SK-N-SH treated with all-trans-retinoic acid at 6 μM for 48 hours (cell line): ENCODE data around the gene LGR4.

Experiments
- BACH2 ChIP-seq: fragments of 250-450 bp; sonication (Bioruptor Pico); IDR thresholded peaks from 2 replicates; pipeline ENCODE4 v1.9.0; 2021; ENCODE audit warnings: mild to moderate bottlenecking, borderline replicate concordance
- CSRNP3 ChIP-seq: fragments of 250-450 bp; sonication (Bioruptor Pico); IDR thresholded peaks from 2 replicates; pipeline ENCODE4 v1.5.1; 2021; ENCODE audit warnings: mild to moderate bottlenecking, moderate library complexity
- GLIS3 ChIP-seq: fragments of 250-450 bp; sonication (Bioruptor Pico); IDR thresholded peaks from 2 replicates; pipeline ENCODE4 v1.5.0; 2020; ENCODE audit warnings: mild to moderate bottlenecking, moderate library complexity
- ISL1 ChIP-seq: fragments of 250-450 bp; sonication (Bioruptor Pico); IDR thresholded peaks from 2 replicates; pipeline ENCODE4 v2.1.2; 2022; ENCODE audit warnings: mild to moderate bottlenecking, moderate library complexity
- PATZ1 ChIP-seq: fragments of 250-450 bp; sonication (Bioruptor Pico); IDR thresholded peaks from 2 replicates; pipeline ENCODE4 v1.8.0; 2020; ENCODE audit warnings: mild to moderate bottlenecking, moderate library complexity, borderline replicate concordance
- POU6F1 ChIP-seq: fragments of 250-450 bp; sonication (Bioruptor Pico); IDR thresholded peaks from 2 replicates; pipeline ENCODE4 v1.8.0; 2021; ENCODE audit warnings: low read depth, mild to moderate bottlenecking, moderate library complexity, borderline replicate concordance
- RARB ChIP-seq: fragments of 250-450 bp; sonication (Bioruptor Pico); IDR thresholded peaks from 2 replicates; pipeline ENCODE4 v1.8.0; 2021; ENCODE audit warnings: mild to moderate bottlenecking, moderate library complexity
- SNAI2 ChIP-seq: fragments of 250-450 bp; sonication (Bioruptor Pico); IDR thresholded peaks from 2 replicates; pipeline ENCODE4 v1.5.0; 2020; ENCODE audit warnings: mild to moderate bottlenecking, moderate library complexity
- TSHZ2 ChIP-seq: fragments of 250-450 bp; sonication (Bioruptor Pico); IDR thresholded peaks from 2 replicates; pipeline ENCODE4 v1.5.0; 2020; ENCODE audit warnings: mild to moderate bottlenecking, moderate library complexity
- ZC3H10 ChIP-seq: fragments of 250-450 bp; sonication (Bioruptor Pico); IDR thresholded peaks from 2 replicates; pipeline ENCODE4 v1.5.1; 2021; ENCODE audit warnings: mild to moderate bottlenecking, moderate library complexity
- ZFP3 ChIP-seq: fragments of 250-450 bp; sonication (Bioruptor Pico); IDR thresholded peaks from 2 replicates; pipeline ENCODE4 v1.5.0; 2020; ENCODE audit warnings: mild to moderate bottlenecking, moderate library complexity
- TF ChIP-seq, protein P1 (sequence below): fragments of 250-450 bp; sonication (Bioruptor Pico); IDR thresholded peaks from 2 replicates; pipeline ENCODE4 v1.5.1; 2020; ENCODE audit warnings: low read depth, mild to moderate bottlenecking, moderate library complexity

GRCh38 chr11:27501100-27501499, 28.5 kb upstream of the LGR4 start:
- TF ChIP-seq RARB (CRISPR knock-in tag) (no peak), ZC3H10 (CRISPR knock-in tag) (no peak), ISL1 (no peak), BACH2 (CRISPR knock-in tag) (no peak), PATZ1 (CRISPR knock-in tag) (no peak), ZFP3 (no peak), TSHZ2 (CRISPR knock-in tag) (no peak), SNAI2 (CRISPR knock-in tag) (no peak), CSRNP3 (CRISPR knock-in tag) (no peak), POU6F1 (CRISPR knock-in tag) (no peak), GLIS3 (CRISPR knock-in tag) (no peak)
- TF ChIP-seq, protein P1, sequence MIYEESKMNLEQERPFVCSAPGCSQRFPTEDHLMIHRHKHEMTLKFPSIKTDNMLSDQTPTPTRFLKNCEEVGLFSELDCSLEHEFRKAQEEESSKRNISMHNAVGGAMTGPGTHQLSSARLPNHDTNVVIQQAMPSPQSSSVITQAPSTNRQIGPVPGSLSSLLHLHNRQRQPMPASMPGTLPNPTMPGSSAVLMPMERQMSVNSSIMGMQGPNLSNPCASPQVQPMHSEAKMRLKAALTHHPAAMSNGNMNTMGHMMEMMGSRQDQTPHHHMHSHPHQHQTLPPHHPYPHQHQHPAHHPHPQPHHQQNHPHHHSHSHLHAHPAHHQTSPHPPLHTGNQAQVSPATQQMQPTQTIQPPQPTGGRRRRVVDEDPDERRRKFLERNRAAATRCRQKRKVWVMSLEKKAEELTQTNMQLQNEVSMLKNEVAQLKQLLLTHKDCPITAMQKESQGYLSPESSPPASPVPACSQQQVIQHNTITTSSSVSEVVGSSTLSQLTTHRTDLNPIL: no peak
